ENCODE data around the gene ACAP2.
"Not testable (repeated sequence)": the region's sequence is repeated elsewhere in the genome, so short reads cannot be mapped to it uniquely, and the experiment has no call there.

ACAP2 gene

DNA sequence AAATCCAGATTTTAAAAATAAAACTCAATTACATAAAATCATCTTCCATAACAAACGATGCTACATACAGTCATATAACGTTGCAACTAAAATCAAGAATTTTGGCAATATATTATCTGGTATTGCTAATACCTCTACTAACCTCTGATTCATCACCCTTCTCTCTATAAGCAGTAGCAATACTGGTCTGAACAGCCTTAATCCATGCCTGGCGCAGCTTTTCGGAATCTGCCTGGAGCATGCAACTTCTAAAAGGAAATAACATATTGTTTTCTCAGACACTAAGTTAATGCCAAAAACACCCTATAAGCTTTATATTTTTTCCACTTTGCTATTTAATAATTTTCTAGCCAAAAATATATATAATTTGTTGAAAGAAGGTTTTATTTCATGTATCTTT is 136.5 kb downstream of the ACAP2 start:
- FAIRE-seq, result no peak
- TF ChIP-seq, protein P1, sequence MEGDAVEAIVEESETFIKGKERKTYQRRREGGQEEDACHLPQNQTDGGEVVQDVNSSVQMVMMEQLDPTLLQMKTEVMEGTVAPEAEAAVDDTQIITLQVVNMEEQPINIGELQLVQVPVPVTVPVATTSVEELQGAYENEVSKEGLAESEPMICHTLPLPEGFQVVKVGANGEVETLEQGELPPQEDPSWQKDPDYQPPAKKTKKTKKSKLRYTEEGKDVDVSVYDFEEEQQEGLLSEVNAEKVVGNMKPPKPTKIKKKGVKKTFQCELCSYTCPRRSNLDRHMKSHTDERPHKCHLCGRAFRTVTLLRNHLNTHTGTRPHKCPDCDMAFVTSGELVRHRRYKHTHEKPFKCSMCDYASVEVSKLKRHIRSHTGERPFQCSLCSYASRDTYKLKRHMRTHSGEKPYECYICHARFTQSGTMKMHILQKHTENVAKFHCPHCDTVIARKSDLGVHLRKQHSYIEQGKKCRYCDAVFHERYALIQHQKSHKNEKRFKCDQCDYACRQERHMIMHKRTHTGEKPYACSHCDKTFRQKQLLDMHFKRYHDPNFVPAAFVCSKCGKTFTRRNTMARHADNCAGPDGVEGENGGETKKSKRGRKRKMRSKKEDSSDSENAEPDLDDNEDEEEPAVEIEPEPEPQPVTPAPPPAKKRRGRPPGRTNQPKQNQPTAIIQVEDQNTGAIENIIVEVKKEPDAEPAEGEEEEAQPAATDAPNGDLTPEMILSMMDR (IDR thresholded peaks at IDR 0.05; ENCODE audit: insufficient read depth, missing control alignments), result no peak
- no peak for DNase-seq (ENCODE audit: insufficient read length, low spot score)

DNA sequence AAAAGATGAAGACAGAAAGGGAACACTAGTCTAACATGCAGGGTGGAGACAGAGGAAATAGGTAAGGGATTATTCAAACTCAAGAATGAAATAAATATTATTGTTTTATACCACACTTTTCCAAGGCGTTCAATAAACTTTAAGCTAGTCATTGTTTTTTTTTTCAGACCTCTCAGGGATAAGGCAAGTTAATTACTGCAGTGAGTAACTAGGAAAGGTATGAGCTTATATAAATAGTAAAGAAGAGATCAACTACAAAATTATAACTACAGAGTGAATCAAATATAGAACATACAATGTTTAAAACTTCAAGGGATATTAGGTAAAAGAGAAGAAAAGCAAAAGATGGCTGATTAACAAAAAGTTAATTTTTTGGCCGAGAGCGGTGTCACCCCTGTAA is 140.4 kb downstream of the ACAP2 start:
- FAIRE-seq, result no peak
- TF ChIP-seq, protein P1 (IDR thresholded peaks at IDR 0.05; ENCODE audit: insufficient read depth, missing control alignments), result no peak
- DNase-seq (ENCODE audit: insufficient read length, low spot score), result no peak

DNA sequence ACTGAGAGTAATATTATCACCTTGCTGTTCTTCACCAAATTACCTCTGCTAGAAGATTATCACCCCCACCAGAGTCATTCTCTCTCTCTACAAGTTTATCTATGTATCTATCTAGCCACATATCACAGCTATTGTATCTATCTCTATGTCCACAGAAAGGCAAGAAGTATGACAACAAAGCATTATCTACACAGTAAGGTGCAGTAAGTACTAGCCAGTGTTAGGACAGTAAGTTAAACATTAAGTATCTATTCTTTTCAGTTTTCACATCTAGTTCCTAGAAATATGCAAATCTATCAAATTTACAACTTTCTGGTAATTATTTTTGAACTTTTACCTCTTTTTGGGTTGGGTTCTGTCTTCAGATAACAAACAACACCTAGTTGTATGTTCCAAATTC is 145.4 kb downstream of the ACAP2 start:
- FAIRE-seq (no peak), DNase-seq (ENCODE audit: insufficient read length, low spot score) (no peak)
- TF ChIP-seq, protein P1 (IDR thresholded peaks at IDR 0.05; ENCODE audit: insufficient read depth, missing control alignments), result no peak

DNA sequence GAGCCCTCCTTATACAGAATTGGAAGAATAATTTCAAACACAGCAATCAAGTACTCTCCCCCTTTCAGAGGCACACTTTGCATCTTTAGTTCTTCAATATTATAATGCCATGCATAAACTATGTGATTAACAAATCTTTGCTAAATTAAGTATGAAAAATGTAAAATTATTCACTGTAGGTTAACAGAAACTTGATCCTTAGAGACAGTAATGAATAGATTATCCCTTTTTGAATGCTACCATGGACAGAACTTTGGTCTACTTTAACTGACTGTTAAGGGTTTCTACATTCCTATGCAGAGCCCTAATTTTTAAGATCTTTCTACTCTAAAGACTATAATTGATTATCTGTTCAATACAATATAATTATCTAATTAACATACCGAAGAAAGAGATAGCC is 146.2 kb downstream of the ACAP2 start:
- TF ChIP-seq, protein P1 (IDR thresholded peaks at IDR 0.05; ENCODE audit: insufficient read depth, missing control alignments), result no peak
- no peak for FAIRE-seq
- DNase-seq (ENCODE audit: insufficient read length, low spot score), result no peak

DNA sequence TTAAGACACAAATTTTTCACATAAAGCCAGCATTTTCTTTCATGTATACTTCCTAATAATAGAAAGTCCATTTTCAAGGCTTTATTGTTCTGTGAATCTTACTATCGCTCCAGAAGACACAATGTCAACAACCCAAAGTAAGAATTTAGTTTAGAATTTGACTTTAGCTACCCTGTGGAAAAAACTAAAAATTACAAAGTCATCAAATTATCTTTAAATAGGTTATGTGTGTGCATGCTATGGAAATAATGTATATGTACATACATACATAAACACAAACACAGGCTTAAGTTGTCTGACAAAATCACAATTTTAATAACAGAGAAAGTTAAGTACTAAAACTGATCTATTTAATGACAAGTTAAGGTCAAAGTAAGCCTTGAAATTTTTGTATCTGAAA is 151.7 kb downstream of the ACAP2 start:
- DNase-seq (ENCODE audit: insufficient read length, low spot score) (no peak), FAIRE-seq (no peak)
- TF ChIP-seq, protein P1 (IDR thresholded peaks at IDR 0.05; ENCODE audit: insufficient read depth, missing control alignments), result no peak

DNA sequence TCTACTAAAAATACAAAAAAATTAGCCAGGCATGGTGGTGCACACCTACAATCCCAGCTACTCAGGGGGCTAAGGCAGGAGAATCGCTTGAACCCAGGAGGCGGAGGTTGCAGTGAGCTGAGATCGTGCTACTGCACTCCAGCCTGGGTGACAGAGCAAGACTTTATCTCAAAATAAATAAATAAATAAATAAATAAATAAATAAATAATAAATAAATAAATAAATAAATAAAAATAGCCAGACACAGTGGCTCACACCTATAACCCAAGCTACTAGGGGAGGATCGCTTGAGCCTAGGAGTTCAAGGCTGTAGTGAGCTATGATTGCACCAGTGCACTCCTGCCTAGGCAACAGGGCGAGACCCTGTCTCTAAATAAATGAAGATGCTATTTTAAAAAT is 152.2 kb downstream of the ACAP2 start:
- FAIRE-seq, result not testable (repeated sequence)

DNA sequence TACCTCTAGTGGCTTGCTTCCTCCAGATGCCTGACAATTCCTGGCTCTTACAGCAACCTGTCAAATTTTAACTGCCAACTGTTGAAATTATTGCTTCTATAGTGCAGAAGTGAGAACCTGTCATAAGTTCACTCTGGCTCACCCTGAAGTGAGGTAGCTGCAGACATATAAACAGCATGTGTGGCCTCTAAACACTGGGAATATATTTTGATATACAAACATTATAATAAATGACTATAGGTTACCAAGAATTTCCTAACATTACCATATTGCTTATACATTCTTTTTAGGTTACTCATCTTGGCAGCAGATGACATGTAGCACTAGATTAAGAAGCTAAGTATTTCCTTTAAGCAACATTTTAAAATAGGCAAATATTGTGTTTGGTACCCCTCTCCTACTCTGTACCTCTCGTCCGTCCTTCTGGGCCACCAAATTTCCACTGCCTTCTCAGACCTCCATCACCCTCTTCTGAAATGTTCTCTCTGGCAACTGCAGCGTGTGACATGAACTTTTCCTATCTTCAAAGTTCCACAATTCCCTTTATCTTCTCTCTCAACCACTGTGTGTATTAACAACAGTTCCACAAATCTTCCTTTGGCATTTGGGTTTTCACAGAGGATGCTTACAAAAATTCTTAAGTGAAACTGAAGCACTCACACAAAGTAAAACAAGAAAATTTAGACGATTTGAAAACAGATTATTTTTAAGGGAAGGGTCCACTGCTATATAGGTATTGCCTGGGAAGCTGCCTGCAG is 156.5 kb downstream of the ACAP2 start:
- TF ChIP-seq, protein P1 (IDR thresholded peaks at IDR 0.05; ENCODE audit: insufficient read depth, missing control alignments), result no peak
- no peak for FAIRE-seq
- DNase-seq (ENCODE audit: insufficient read length, low spot score), result no peak

More for the DNA sequence above, 152.2 kb downstream of the ACAP2 start:
- DNase-seq (ENCODE audit: insufficient read length, low spot score), result not testable (repeated sequence)

Measured in D721Med (cell line).